Naive thymus-derived CD4-positive, alpha-beta T cell (primary cell): ENCODE measurements around the gene PTPRE. TPM values are rescaled to one million over a fixed set of nuclear protein-coding genes. Genes with fewer than 3 reads are reported as not detected.
A peak's percentile ranks its signal among the peaks of the same experiment; 100 is the strongest.

Experiments
- ATAC-seq: fragments of 150-1000 bp; cut with Tn5 transposase; 2 replicates; pipeline ENCODE4 v1.10.0; 2021; ENCODE audit warnings: mild to moderate bottlenecking, moderate library complexity
- CTCF ChIA-PET: fragments of 350-600 bp; sonication (Branson Sonifier 250); formaldehyde crosslinking; loops from one replicate; lab custom pipeline; 2021; ENCODE audit warnings: antibody characterized with exemption; lab: Charles Lee
- POLR2A ChIA-PET: fragments of 350-600 bp; sonication (Branson Sonifier 250); formaldehyde crosslinking; loops from one replicate; lab custom pipeline; 2021; ENCODE audit warnings: antibody characterized with exemption, inconsistent platforms; lab: Charles Lee
- DNase-seq, 9 donors: peaks; one replicate each; pipeline versions ENCODE4 v3.0.0 to v3.0.0-alpha.2; 2020 to 2022; ENCODE audit warnings: mixed read lengths in 1 of 9
- H3K27ac ChIP-seq: one replicate; pipeline ENCODE4 v1.7.0; 2013; ENCODE audit warnings: mild to moderate bottlenecking, low read depth, low read length, moderate library complexity
- H3K27me3 ChIP-seq, 2 donors: one replicate each; pipeline ENCODE4 v1.7.0; 2013; ENCODE audit warnings: low read length in 2 of 2, mild to moderate bottlenecking in 2 of 2, moderate library complexity in 2 of 2; ENCODE audit not compliant: control insufficient read depth in 2 of 2, insufficient read depth in 2 of 2
- H3K36me3 ChIP-seq, 3 experiments: 1 replicate in 2 of 3; 2 replicates in 1 of 3; pipeline ENCODE4 v1.7.0; 2013; ENCODE audit warnings: low read length in 3 of 3, mild to moderate bottlenecking in 3 of 3, moderate library complexity in 1 of 3; ENCODE audit not compliant: insufficient read depth in 3 of 3, control insufficient read depth in 2 of 3
- H3K4me1 ChIP-seq, 2 donors: one replicate each; pipeline ENCODE4 v1.7.0; 2013; ENCODE audit warnings: low read length in 2 of 2, mild to moderate bottlenecking in 2 of 2, moderate library complexity in 1 of 2; ENCODE audit not compliant: control insufficient read depth in 2 of 2, insufficient read depth in 2 of 2
- H3K4me3 ChIP-seq: 2 replicates; pipeline ENCODE4 v1.7.0; 2013; ENCODE audit warnings: mild to moderate bottlenecking, low read length
- H3K9me3 ChIP-seq, 3 experiments: 1 replicate in 2 of 3; 2 replicates in 1 of 3; pipeline ENCODE4 v1.7.0; 2013; ENCODE audit warnings: low read length in 3 of 3; ENCODE audit not compliant: control insufficient read depth in 2 of 3
- H3K27ac Mint-ChIP-seq, 9 donors: one replicate each; pipeline ENCODE4 v1.8.0; 2020 to 2022; ENCODE audit warnings: mixed read lengths in 9 of 9, mild to moderate bottlenecking in 8 of 9, moderate library complexity in 5 of 9, inconsistent platforms in 2 of 9
- H3K27me3 Mint-ChIP-seq, 5 donors: one replicate each; pipeline ENCODE4 v1.8.0; 2021 to 2022; ENCODE audit warnings: mixed read lengths in 5 of 5, mild to moderate bottlenecking in 1 of 5
- H3K36me3 Mint-ChIP-seq, 5 donors: one replicate each; pipeline ENCODE4 v1.8.0; 2020 to 2022; ENCODE audit warnings: mixed read lengths in 5 of 5, mild to moderate bottlenecking in 3 of 5, inconsistent platforms in 1 of 5
- H3K4me1 Mint-ChIP-seq, 7 donors: one replicate each; pipeline ENCODE4 v1.8.0; 2020 to 2022; ENCODE audit warnings: mixed read lengths in 7 of 7, mild to moderate bottlenecking in 3 of 7, inconsistent platforms in 1 of 7
- H3K4me3 Mint-ChIP-seq, 10 donors: one replicate each; pipeline ENCODE4 v1.8.0; 2020 to 2022; ENCODE audit warnings: mild to moderate bottlenecking in 10 of 10, mixed read lengths in 10 of 10, moderate library complexity in 6 of 10, inconsistent platforms in 2 of 10
- H3K9me3 Mint-ChIP-seq, 11 donors: one replicate each; pipeline ENCODE4 v1.8.0; 2020 to 2022; ENCODE audit warnings: mixed read lengths in 11 of 11, mild to moderate bottlenecking in 4 of 11, inconsistent platforms in 1 of 11, moderate library complexity in 1 of 11
- intact Hi-C, 2 donors: fragments of 100-400 bp; cut with micrococcal nuclease; formaldehyde crosslinking; loops; one replicate each; pipeline ENCODE4 v1.15.1; 2023
- polyA plus RNA-seq, 2 donors: library from polyadenylated mRNA; unstranded; fragments of 300-500 nt; fragmentation: Illumina TruSeq; gene quantifications; one replicate each; pipeline ENCODE4 v1.2.3, GENCODE V29; 2021
- total RNA-seq, 6 experiments: library from RNA in 5 of 6; stranded (reverse) in 5 of 6; gene quantifications; 1 replicate in 5 of 6; 2 replicates in 1 of 6; pipeline ENCODE4 v1.2.3 and lab custom pipeline; 2021 to 2026

PTPRE gene
- total and polyA plus RNA-seq, 7 experiments from 2014 or later = 6.6 to 237 (median 27.9) TPM

- DNase-seq (no peak), ATAC-seq (peak; percentile 77)
- Mint-ChIP-seq H3K4me1 (peaks cover 21 to 68% (median 44%) of the 10 kb centered on the region in 7 donors), H3K9me3 (no peaks in the 10 kb centered on the region), H3K27ac (peak overlapping the region in 1 of 9 donors; percentile 41), H3K36me3 (peaks cover 7 to 42% (median 20%) of the 10 kb centered on the region in 5 donors), H3K27me3 (no peaks in the 10 kb centered on the region), H3K4me3 (no peak overlapping the region)
- no peaks in the 10 kb centered on the region for H3K27me3 ChIP-seq
- no peak overlapping the region for H3K4me3 ChIP-seq
- H3K27ac ChIP-seq = no peak overlapping the region
- H3K36me3 ChIP-seq = peaks cover 0 to 71% (median 9%) of the 10 kb centered on the region in 3 experiments
- intact Hi-C loops = no loop called here
- POLR2A ChIA-PET = interaction anchor here (1.6 kb wide), 1 partner anchor 8 kb away, joined by 5 read pairs; no protein-coding TSS in a partner anchor
- H3K9me3 ChIP-seq = no peaks in the 10 kb centered on the region
- H3K4me1 ChIP-seq = peaks cover 11 to 26% of the 10 kb centered on the region in 2 donors
- CTCF ChIA-PET = interaction anchor here (1.0 kb wide), 1 partner anchor 15 kb away, joined by 3 read pairs; no protein-coding TSS in a partner anchor
Observed at GRCh38 chr10:128054163-128054970, 147.5 kb downstream of the PTPRE start.

GRCh38 chr10:128055061-128055868 is 148.4 kb downstream of the PTPRE start:
- no peak overlapping the region for H3K4me3 ChIP-seq

GRCh38 chr10:128056303-128057050 is 149.6 kb downstream of the PTPRE start:
- H3K4me3 Mint-ChIP-seq = no peak overlapping the region
- H3K27me3 Mint-ChIP-seq = no peaks in the 10 kb centered on the region
- H3K27ac ChIP-seq = no peak overlapping the region
- H3K36me3 ChIP-seq = peaks cover 5 to 78% (median 6%) of the 10 kb centered on the region in 3 experiments
- no peak overlapping the region for H3K4me3 ChIP-seq
- H3K36me3 Mint-ChIP-seq = peaks cover 10 to 33% (median 17%) of the 10 kb centered on the region in 5 donors
- no peaks in the 10 kb centered on the region for H3K27me3 ChIP-seq
- H3K4me1 Mint-ChIP-seq = peaks cover 10 to 66% (median 37%) of the 10 kb centered on the region in 7 donors
- H3K9me3 ChIP-seq = no peaks in the 10 kb centered on the region
- no peaks in the 10 kb centered on the region for H3K9me3 Mint-ChIP-seq
- ChIA-PET CTCF (no interaction called here), POLR2A (no interaction called here)
- H3K27ac Mint-ChIP-seq = peak overlapping the region in 2 of 9 donors; percentile 5 to 76
- no peak for DNase-seq
- peaks cover 0 to 22% of the 10 kb centered on the region in 2 donors for H3K4me1 ChIP-seq
- intact Hi-C loops = no loop called here
- no peak for ATAC-seq

More at GRCh38 chr10:128055061-128055868, 148.4 kb downstream of the PTPRE start:
- ATAC-seq (no peak), DNase-seq (no peak)
- H3K9me3 Mint-ChIP-seq = no peaks in the 10 kb centered on the region
- no peak overlapping the region for H3K4me3 Mint-ChIP-seq
- H3K27me3 Mint-ChIP-seq = no peaks in the 10 kb centered on the region
- ChIA-PET POLR2A (interaction anchor here (1.6 kb wide), 1 partner anchor 7 kb away, joined by 5 read pairs; no protein-coding TSS in a partner anchor), CTCF (no interaction called here)
- H3K27ac Mint-ChIP-seq = peak overlapping the region in 4 of 9 donors; percentile 8 to 51 (median 45)
- H3K4me1 ChIP-seq = peaks cover 4 to 29% of the 10 kb centered on the region in 2 donors
- H3K27ac ChIP-seq = no peak overlapping the region
- H3K36me3 ChIP-seq = peaks cover 0 to 78% (median 5%) of the 10 kb centered on the region in 3 experiments
- no peaks in the 10 kb centered on the region for H3K9me3 ChIP-seq
- peaks cover 19 to 68% (median 43%) of the 10 kb centered on the region in 7 donors for H3K4me1 Mint-ChIP-seq
- peaks cover 10 to 37% (median 22%) of the 10 kb centered on the region in 5 donors for H3K36me3 Mint-ChIP-seq
- H3K27me3 ChIP-seq = no peaks in the 10 kb centered on the region
- intact Hi-C loops = no loop called here

GRCh38 chr10:128058106-128058749 is 151.3 kb downstream of the PTPRE start:
- Histone ChIP-seq H3K27ac (no peak overlapping the region), H3K4me1 (peaks cover 13 to 32% of the 10 kb centered on the region in 2 donors), H3K36me3 (peaks cover 5 to 60% (median 6%) of the 10 kb centered on the region in 3 experiments)

GRCh38 chr10:128058750-128059134 is 151.8 kb downstream of the PTPRE start:
- POLR2A ChIA-PET = interaction anchor here (1.7 kb wide), 1 partner anchor 11 kb away, joined by 10 read pairs; no protein-coding TSS in a partner anchor
- Histone ChIP-seq H3K4me3 (no peak overlapping the region), H3K27ac (no peak overlapping the region), H3K27me3 (no peaks in the 10 kb centered on the region), H3K9me3 (no peaks in the 10 kb centered on the region), H3K36me3 (peaks cover 5 to 57% (median 6%) of the 10 kb centered on the region in 3 experiments), H3K4me1 (peaks cover 18 to 37% of the 10 kb centered on the region in 2 donors)
- Mint-ChIP-seq H3K27me3 (no peaks in the 10 kb centered on the region), H3K4me3 (no peak overlapping the region), H3K36me3 (peaks cover 10 to 24% (median 18%) of the 10 kb centered on the region in 5 donors), H3K27ac (peak overlapping the region in 7 of 9 donors; percentile 5 to 78 (median 57)), H3K4me1 (peaks cover 23 to 74% (median 46%) of the 10 kb centered on the region in 7 donors), H3K9me3 (no peaks in the 10 kb centered on the region)
- DNase-seq (no peak), ATAC-seq (no peak)
- CTCF ChIA-PET = interaction anchor here (0.6 to 19.9 kb wide), 3 partner anchors 8 to 24 kb away, joined by 3 to 217 read pairs (median 10); no protein-coding TSS in a partner anchor
- intact Hi-C loops = no loop called here

More at GRCh38 chr10:128058106-128058749, 151.3 kb downstream of the PTPRE start:
- Mint-ChIP-seq H3K36me3 (peaks cover 10 to 22% (median 18%) of the 10 kb centered on the region in 5 donors), H3K4me1 (peaks cover 18 to 68% (median 42%) of the 10 kb centered on the region in 7 donors), H3K9me3 (no peaks in the 10 kb centered on the region), H3K4me3 (no peak overlapping the region), H3K27me3 (no peaks in the 10 kb centered on the region), H3K27ac (peak overlapping the region in 7 of 9 donors; percentile 5 to 65 (median 57))
- ChIA-PET CTCF (interaction anchor here (2.1 to 19.9 kb wide), 2 partner anchors 11 to 24 kb away, joined by 10 to 217 read pairs; no protein-coding TSS in a partner anchor), POLR2A (interaction anchor here (1.7 kb wide), 1 partner anchor 10 kb away, joined by 10 read pairs; no protein-coding TSS in a partner anchor)
- intact Hi-C loops = no loop called here
- DNase-seq (no peak), ATAC-seq (no peak)
- Histone ChIP-seq H3K4me3 (no peak overlapping the region), H3K27me3 (no peaks in the 10 kb centered on the region), H3K9me3 (no peaks in the 10 kb centered on the region)
